Ishikawa (cell line): Measurements from ENCODE around the gene SNX19.

Source experiments
- CEBPB ChIP-seq: IDR thresholded peaks from 2 replicates; pipeline ENCODE4 v1.6.1; 2012
- CREB1 ChIP-seq: IDR thresholded peaks from 2 replicates; pipeline ENCODE4 v1.6.1; 2012; ENCODE audit warnings: low read depth
- EGR1 ChIP-seq: IDR thresholded peaks from 2 replicates; pipeline ENCODE4 v1.6.1; 2012
- EP300 ChIP-seq: IDR thresholded peaks from 2 replicates; pipeline ENCODE4 v1.6.1; 2012; ENCODE audit warnings: borderline replicate concordance
- FOXM1 ChIP-seq: IDR thresholded peaks from 2 replicates; pipeline ENCODE4 v1.6.1; 2012; ENCODE audit warnings: low read depth, borderline replicate concordance
- NFIC ChIP-seq: IDR thresholded peaks from 2 replicates; pipeline ENCODE4 v1.6.1; 2012
- RAD21 ChIP-seq: IDR thresholded peaks from 2 replicates; pipeline ENCODE4 v1.6.1; 2012; ENCODE audit warnings: low read depth
- TAF1 ChIP-seq: IDR thresholded peaks from 2 replicates; pipeline ENCODE4 v1.6.1; 2012; ENCODE audit warnings: low read depth, mild to moderate bottlenecking
- TCF12 ChIP-seq: IDR thresholded peaks from 2 replicates; pipeline ENCODE4 v1.6.1; 2012; ENCODE audit warnings: low read depth
- TEAD4 ChIP-seq: IDR thresholded peaks from 2 replicates; pipeline ENCODE4 v1.6.1; 2012
- YY1 ChIP-seq: IDR thresholded peaks from 2 replicates; pipeline ENCODE4 v1.6.1; 2012; ENCODE audit warnings: low read depth
- ZBTB7A ChIP-seq: IDR thresholded peaks from 2 replicates; pipeline ENCODE4 v1.6.1; 2012; ENCODE audit warnings: low read depth
- TF ChIP-seq, protein P1 (sequence below): IDR thresholded peaks from 2 replicates; pipeline ENCODE4 v1.6.1; 2012; ENCODE audit warnings: low read depth, mild to moderate bottlenecking
- TF ChIP-seq, protein P2 (sequence below): IDR thresholded peaks from 2 replicates; pipeline ENCODE4 v1.6.1; 2012
- TF ChIP-seq, protein P3 (sequence below): IDR thresholded peaks from 2 replicates; pipeline ENCODE4 v1.6.1; 2012

Gene SNX19, protein sequence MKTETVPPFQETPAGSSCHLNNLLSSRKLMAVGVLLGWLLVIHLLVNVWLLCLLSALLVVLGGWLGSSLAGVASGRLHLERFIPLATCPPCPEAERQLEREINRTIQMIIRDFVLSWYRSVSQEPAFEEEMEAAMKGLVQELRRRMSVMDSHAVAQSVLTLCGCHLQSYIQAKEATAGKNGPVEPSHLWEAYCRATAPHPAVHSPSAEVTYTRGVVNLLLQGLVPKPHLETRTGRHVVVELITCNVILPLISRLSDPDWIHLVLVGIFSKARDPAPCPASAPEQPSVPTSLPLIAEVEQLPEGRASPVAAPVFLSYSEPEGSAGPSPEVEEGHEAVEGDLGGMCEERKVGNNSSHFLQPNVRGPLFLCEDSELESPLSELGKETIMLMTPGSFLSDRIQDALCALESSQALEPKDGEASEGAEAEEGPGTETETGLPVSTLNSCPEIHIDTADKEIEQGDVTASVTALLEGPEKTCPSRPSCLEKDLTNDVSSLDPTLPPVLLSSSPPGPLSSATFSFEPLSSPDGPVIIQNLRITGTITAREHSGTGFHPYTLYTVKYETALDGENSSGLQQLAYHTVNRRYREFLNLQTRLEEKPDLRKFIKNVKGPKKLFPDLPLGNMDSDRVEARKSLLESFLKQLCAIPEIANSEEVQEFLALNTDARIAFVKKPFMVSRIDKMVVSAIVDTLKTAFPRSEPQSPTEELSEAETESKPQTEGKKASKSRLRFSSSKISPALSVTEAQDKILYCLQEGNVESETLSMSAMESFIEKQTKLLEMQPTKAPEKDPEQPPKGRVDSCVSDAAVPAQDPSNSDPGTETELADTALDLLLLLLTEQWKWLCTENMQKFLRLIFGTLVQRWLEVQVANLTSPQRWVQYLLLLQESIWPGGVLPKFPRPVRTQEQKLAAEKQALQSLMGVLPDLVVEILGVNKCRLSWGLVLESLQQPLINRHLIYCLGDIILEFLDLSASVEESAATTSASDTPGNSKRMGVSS

DNA sequence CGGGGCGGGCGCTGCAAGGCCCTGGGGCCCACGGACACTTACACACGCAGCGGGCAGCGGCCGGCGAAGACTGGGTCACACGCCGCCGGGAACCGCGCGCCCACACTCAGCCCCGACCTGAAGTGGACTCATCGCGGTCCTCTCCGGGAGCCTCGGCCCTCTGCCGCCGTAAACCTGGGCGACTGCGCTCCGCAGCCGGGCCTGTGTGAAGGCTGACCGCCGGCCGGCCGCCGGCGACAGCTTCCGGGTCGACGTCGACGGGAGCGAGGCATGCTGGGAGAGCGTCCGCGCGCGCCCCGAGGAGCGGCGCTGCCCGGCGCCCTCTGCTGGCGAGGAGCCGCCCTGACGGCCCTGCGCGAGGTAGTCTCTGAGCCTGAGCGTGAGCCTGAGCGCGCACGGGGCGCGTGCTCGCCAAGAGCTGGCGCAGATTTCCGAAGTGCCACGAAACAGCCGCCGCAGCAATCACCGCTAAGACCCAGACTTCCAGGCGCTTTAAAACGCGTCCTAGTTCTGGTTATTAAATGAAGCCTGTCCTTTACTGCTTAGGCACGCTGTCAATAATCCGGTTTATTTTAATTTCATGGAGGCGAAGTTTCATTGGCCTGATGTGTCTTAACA lies at the start of gene SNX19:
Gene SNX19 (minus strand): TSS at position 242 of the 618 bp plus-strand sequence. CDS start 540 bp downstream, outside the sequence.
- TF ChIP-seq TAF1, result peak; percentile 76
- peak; percentile 10; the same call in 1 of the 2 replicates for TF ChIP-seq RAD21
- TF ChIP-seq FOXM1, result no peak
- peak; percentile 79; the same call in 1 of the 2 replicates for TF ChIP-seq TCF12
- TF ChIP-seq EP300, result peak; percentile 57; the same call in 1 of the 2 replicates
- TF ChIP-seq, protein P1, sequence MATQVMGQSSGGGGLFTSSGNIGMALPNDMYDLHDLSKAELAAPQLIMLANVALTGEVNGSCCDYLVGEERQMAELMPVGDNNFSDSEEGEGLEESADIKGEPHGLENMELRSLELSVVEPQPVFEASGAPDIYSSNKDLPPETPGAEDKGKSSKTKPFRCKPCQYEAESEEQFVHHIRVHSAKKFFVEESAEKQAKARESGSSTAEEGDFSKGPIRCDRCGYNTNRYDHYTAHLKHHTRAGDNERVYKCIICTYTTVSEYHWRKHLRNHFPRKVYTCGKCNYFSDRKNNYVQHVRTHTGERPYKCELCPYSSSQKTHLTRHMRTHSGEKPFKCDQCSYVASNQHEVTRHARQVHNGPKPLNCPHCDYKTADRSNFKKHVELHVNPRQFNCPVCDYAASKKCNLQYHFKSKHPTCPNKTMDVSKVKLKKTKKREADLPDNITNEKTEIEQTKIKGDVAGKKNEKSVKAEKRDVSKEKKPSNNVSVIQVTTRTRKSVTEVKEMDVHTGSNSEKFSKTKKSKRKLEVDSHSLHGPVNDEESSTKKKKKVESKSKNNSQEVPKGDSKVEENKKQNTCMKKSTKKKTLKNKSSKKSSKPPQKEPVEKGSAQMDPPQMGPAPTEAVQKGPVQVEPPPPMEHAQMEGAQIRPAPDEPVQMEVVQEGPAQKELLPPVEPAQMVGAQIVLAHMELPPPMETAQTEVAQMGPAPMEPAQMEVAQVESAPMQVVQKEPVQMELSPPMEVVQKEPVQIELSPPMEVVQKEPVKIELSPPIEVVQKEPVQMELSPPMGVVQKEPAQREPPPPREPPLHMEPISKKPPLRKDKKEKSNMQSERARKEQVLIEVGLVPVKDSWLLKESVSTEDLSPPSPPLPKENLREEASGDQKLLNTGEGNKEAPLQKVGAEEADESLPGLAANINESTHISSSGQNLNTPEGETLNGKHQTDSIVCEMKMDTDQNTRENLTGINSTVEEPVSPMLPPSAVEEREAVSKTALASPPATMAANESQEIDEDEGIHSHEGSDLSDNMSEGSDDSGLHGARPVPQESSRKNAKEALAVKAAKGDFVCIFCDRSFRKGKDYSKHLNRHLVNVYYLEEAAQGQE, result 0 out of 2 replicates have a peak, but pooled peaks have one; percentile 16
- TF ChIP-seq YY1, result peak; percentile 71
- peak; percentile 33; the same call in 1 of the 2 replicates for TF ChIP-seq TEAD4
- TF ChIP-seq EGR1, result no peak
- no peak for TF ChIP-seq ZBTB7A
- no peak for TF ChIP-seq CEBPB
- no peak for TF ChIP-seq NFIC
- TF ChIP-seq, protein P2, sequence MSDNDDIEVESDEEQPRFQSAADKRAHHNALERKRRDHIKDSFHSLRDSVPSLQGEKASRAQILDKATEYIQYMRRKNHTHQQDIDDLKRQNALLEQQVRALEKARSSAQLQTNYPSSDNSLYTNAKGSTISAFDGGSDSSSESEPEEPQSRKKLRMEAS, result peak; percentile 85
- TF ChIP-seq, protein P3, sequence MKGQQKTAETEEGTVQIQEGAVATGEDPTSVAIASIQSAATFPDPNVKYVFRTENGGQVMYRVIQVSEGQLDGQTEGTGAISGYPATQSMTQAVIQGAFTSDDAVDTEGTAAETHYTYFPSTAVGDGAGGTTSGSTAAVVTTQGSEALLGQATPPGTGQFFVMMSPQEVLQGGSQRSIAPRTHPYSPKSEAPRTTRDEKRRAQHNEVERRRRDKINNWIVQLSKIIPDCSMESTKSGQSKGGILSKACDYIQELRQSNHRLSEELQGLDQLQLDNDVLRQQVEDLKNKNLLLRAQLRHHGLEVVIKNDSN, result peak; percentile 36
- peak; percentile 64 for TF ChIP-seq CREB1

DNA sequence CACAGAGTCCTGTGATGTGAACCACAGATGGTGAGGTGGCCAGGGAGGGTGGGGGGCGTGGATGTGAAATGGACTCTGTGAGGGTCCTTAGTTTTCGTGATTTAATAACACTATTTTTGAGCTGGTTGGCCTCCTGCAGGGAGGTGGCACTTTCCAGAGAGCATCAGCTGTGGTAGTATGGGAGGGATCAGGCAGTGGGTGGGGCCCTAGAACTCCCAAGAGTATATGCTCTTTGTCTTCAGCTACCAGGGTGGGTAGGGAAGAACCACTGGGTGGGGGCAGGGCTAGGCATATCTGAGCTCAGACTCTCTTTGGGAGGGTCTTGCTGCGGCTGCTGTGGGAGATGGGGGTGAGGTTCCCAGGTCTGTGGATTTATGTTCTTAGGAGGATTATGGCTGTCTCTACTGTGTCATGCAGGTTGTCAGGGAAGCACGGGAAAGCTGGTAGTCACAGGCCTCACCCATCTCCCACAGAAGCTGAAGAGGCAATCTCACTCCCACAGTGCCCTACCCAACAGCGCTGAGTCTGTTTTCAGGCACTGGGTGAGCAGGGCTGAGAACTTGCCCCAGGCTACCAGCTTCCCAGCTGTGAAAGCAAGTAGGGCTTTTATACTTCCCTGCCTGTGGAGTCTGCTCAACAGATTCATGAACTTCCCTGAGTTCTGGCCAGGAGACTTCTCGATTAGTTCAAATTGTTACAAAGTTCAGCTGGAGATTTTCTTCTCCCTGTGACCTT lies 47.9 kb upstream of the SNX19 start:
- TF ChIP-seq RAD21 (no peak), CREB1 (no peak), TAF1 (no peak), EP300 (no peak), TEAD4 (no peak), NFIC (no peak), TCF12 (no peak), YY1 (no peak), CEBPB (no peak), ZBTB7A (no peak), FOXM1 (no peak), EGR1 (no peak)
- TF ChIP-seq, protein P3, result no peak
- TF ChIP-seq, protein P1, result no peak
- TF ChIP-seq, protein P2, result no peak

DNA sequence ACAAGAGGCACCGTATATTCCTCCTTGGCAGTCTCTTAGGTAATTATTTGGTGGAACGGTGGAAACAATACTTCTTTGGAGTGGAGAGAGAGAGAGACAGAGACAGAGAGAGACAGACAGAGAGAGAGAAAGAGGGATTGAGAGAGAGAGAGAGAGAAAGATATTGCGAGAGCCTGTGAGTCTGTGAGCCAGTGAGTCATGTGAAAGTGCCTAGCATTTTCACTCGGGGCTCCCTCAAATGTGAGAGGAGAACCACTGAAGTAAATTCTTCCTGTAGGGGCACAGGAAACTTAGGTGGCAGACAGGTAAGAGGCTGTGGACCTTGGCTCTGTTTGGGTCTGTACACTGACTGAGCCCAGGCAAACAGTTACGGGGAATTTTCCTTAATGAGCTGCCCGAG lies 31.6 kb upstream of the SNX19 start:
- TF ChIP-seq NFIC (no peak), FOXM1 (no peak), EGR1 (no peak), RAD21 (no peak), TAF1 (no peak), EP300 (no peak), ZBTB7A (no peak), TCF12 (no peak)
- TF ChIP-seq, protein P2, result no peak

DNA sequence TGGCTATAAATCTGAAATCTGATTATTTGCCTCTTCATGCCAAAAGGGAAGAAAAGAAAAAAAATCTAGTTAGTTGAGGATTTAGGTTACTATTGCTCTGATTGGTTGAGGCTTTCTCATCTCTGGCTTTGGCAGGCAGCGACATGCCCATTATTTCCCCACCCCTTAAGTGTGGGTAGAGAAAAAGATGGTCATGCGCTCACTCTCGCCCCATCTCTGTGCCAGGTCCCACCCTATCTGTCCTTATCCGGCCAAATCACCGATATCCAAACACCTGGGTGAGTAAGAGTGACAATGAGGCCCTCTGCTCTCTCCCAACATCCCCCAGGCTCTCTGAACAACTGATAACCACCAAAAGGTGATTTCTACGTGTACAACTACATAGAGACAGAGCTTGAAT lies 31.2 kb upstream of the SNX19 start:
- TF ChIP-seq TEAD4 (no peak), RAD21 (no peak), TAF1 (no peak), EGR1 (no peak), CEBPB (no peak), YY1 (no peak), CREB1 (no peak), FOXM1 (no peak), TCF12 (no peak), ZBTB7A (no peak), EP300 (no peak), NFIC (no peak)
- TF ChIP-seq, protein P2, result no peak
- TF ChIP-seq, protein P1, result no peak
- TF ChIP-seq, protein P3, result no peak
